Measurements from ENCODE around the gene SBNO2. TPM values are rescaled to one million over a fixed set of nuclear protein-coding genes. Genes with fewer than 3 reads are reported as not detected.

Gene SBNO2
- polyA plus RNA-seq, 1 of the 3 experiments (the other 2 are of a cell fraction) = 18.3 TPM

DNA sequence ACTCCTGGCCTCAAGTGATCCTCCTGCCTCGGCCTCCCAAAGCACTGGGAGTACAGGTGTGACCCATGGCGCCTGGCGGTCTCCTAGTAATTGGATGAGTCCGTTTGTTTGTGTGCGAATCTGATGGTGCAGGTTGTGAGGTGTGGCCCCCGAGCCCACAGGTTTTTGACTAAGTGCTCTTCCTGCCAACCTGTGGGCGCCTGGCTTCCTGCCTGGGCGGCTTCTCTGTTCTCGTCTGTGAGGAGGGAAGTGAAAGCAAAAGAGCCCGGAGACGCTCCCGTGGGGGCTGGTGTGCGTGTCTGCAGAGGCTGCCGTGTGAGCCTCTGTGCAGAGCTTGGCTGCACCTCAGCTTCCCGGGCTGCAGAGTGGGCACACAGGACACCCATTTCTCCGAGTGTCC, 97.1 kb downstream of the SBNO2 start:
- Histone ChIP-seq H3K79me2 (ENCODE audit: insufficient read depth) (no peaks in the 10 kb centered on the region), H3K9me2 (no peaks in the 10 kb centered on the region), H2AFZ (ENCODE audit: low read depth) (no peak overlapping the region), H3K27ac (ENCODE audit: low read depth in 2 of 2, low read length in 1 of 2) (no peak overlapping the region), H4K20me1 (ENCODE audit: insufficient read depth) (no peaks in the 10 kb centered on the region), H3K9ac (no peak overlapping the region), H3K9me3 (no peaks in the 10 kb centered on the region), H3K4me1 (ENCODE audit: control insufficient read depth in 1 of 2, insufficient read depth in 2 of 2, low read depth in 1 of 2, low read length in 1 of 2) (peaks cover 0 to 21% of the 10 kb centered on the region in 2 experiments; a peak in 1 of 4 replicates), H3F3A (replicated peaks; ENCODE audit: insufficient read depth) (peaks cover 11% of the 10 kb centered on the region), H3K4me3 (ENCODE audit: low read depth in 2 of 2, low read length in 1 of 2) (no peak overlapping the region), H3K4me2 (no peak overlapping the region), H3K27me3 (ENCODE audit: insufficient read depth) (no peaks in the 10 kb centered on the region), H3K36me3 (replicated peaks in 1 of 2; ENCODE audit: control insufficient read depth in 1 of 2, insufficient read depth in 2 of 2, low read length in 1 of 2) (no peaks in the 10 kb centered on the region)
- DNase-seq = no peak
- TF ChIP-seq ELF1 (IDR thresholded peaks at IDR 0.05) (no peak), FOSL2 (IDR thresholded peaks at IDR 0.05; ENCODE audit: borderline replicate concordance, low read depth) (no peak), RXRA (IDR thresholded peaks at IDR 0.05; ENCODE audit: borderline replicate concordance, low read depth) (no peak), RFX5 (IDR thresholded peaks at IDR 0.05; ENCODE audit: low read length) (no peak), CHD2 (IDR thresholded peaks at IDR 0.05; ENCODE audit: low read length, partially characterized antibody) (no peak), MEF2A (IDR thresholded peaks at IDR 0.05; ENCODE audit: borderline replicate concordance, low read depth) (no peak), USF1 (IDR thresholded peaks at IDR 0.05; ENCODE audit: borderline replicate concordance, low read depth) (no peak), PBX3 (IDR thresholded peaks at IDR 0.05) (no peak), YY1 (IDR thresholded peaks at IDR 0.05; ENCODE audit: low read depth) (no peak), MAX (IDR thresholded peaks at IDR 0.05; ENCODE audit: low read depth) (no peak), RCOR1 (IDR thresholded peaks at IDR 0.05; ENCODE audit: low read length) (no peak), NFIC (IDR thresholded peaks at IDR 0.05; ENCODE audit: borderline replicate concordance) (no peak), MXI1 (IDR thresholded peaks at IDR 0.05; ENCODE audit: low read depth, low read length) (no peak), FOXJ3 (CRISPR knock-in tag; IDR thresholded peaks at IDR 0.05) (no peak), GATA2 (CRISPR knock-in tag; IDR thresholded peaks at IDR 0.05) (no peak), TCF12 (IDR thresholded peaks at IDR 0.05) (no peak), TAF1 (IDR thresholded peaks at IDR 0.05; ENCODE audit: borderline replicate concordance, low read depth, low read length) (no peak)
- TF ChIP-seq, protein P1, sequence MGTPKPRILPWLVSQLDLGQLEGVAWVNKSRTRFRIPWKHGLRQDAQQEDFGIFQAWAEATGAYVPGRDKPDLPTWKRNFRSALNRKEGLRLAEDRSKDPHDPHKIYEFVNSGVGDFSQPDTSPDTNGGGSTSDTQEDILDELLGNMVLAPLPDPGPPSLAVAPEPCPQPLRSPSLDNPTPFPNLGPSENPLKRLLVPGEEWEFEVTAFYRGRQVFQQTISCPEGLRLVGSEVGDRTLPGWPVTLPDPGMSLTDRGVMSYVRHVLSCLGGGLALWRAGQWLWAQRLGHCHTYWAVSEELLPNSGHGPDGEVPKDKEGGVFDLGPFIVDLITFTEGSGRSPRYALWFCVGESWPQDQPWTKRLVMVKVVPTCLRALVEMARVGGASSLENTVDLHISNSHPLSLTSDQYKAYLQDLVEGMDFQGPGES (IDR thresholded peaks at IDR 0.05; ENCODE audit: low read depth, low read length) = no peak
- WGBS (ENCODE audit: low lambda C conversion rate) = 75% methylated on average over 11 of the region's 16 CpGs
- POLR2A ChIA-PET = interaction anchor here (0.9 kb wide), 1 partner anchor 10 kb away, joined by 5 read pairs; the partner anchor contains the start of gene ARHGAP45
- CTCF ChIA-PET = interaction anchor here (3.3 kb wide), 1 partner anchor 12 kb away, joined by 13 read pairs; no protein-coding TSS in a partner anchor

All from SK-N-SH (cell line).